Measurements from ENCODE around the gene SPEG. TPM values are rescaled to one million over a fixed set of nuclear protein-coding genes. Genes with fewer than 3 reads are reported as not detected.

Gene SPEG
- total and polyA plus RNA-seq, 2 of the 13 experiments (the other 11 are each of a cell fraction or from before 2014, with no cell fraction given): 0.18 to 0.24 TPM

- TF ChIP-seq ELF3 (CRISPR knock-in tag; IDR thresholded peaks at IDR 0.05) (peak; percentile 63; the same call in 1 of the 2 replicates), GABPB1 (CRISPR knock-in tag; IDR thresholded peaks at IDR 0.05) (peak; percentile 46; the same call in 1 of the 2 replicates), MEIS2 (CRISPR knock-in tag; IDR thresholded peaks at IDR 0.05) (peak; percentile 58; the same call in 1 of the 2 replicates), MTA1 (CRISPR knock-in tag; IDR thresholded peaks at IDR 0.05; ENCODE audit: borderline replicate concordance) (0 out of 2 replicates have a peak, but pooled peaks have one; percentile 32), TGIF2 (CRISPR knock-in tag; IDR thresholded peaks at IDR 0.05) (no peak), RNF2 (conservative IDR thresholded peaks at IDR 0.05; ENCODE audit: low read depth) (peak; percentile 46; the same call in 1 of the 2 replicates), ZNF274 (CRISPR knock-in tag; IDR thresholded peaks at IDR 0.05) (no peak), SMAD1 (CRISPR knock-in tag; IDR thresholded peaks at IDR 0.05; ENCODE audit: borderline replicate concordance, low read depth) (peak; percentile 73; the same call in 1 of the 2 replicates), MATR3 (CRISPR knock-in tag; IDR thresholded peaks at IDR 0.05) (no peak), ZNF704 (CRISPR knock-in tag; IDR thresholded peaks at IDR 0.05; ENCODE audit: borderline replicate concordance) (no peak), POLR2G (IDR thresholded peaks at IDR 0.05; ENCODE audit: low read depth, low read length) (no peak), ZNF615 (CRISPR knock-in tag; IDR thresholded peaks at IDR 0.05; ENCODE audit: borderline replicate concordance) (no peak), ELF1 (CRISPR knock-in tag; IDR thresholded peaks at IDR 0.05) (no peak), ZFP36L2 (CRISPR knock-in tag; IDR thresholded peaks at IDR 0.05) (no peak), ZNF275 (CRISPR knock-in tag; IDR thresholded peaks at IDR 0.05; ENCODE audit: borderline replicate concordance) (no peak), ZBTB14 (CRISPR knock-in tag; IDR thresholded peaks at IDR 0.05) (no peak), ZNF253 (CRISPR knock-in tag; IDR thresholded peaks at IDR 0.05; ENCODE audit: borderline replicate concordance) (no peak), ZFY (CRISPR knock-in tag; IDR thresholded peaks at IDR 0.05) (peak; percentile 19; the same call in 1 of the 2 replicates), CREBL2 (CRISPR knock-in tag; IDR thresholded peaks at IDR 0.05; ENCODE audit: borderline replicate concordance) (no peak), SMAD9 (CRISPR knock-in tag; IDR thresholded peaks at IDR 0.05) (no peak), CEBPB (IDR thresholded peaks at IDR 0.05; ENCODE audit: borderline replicate concordance, low read depth, low read length) (no peak), EED (CRISPR knock-in tag; IDR thresholded peaks at IDR 0.05) (peak; percentile 88), GLMP (CRISPR knock-in tag; IDR thresholded peaks at IDR 0.05; ENCODE audit: borderline replicate concordance) (no peak), ZNF451 (CRISPR knock-in tag; IDR thresholded peaks at IDR 0.05) (no peak), ZNF780A (CRISPR knock-in tag; IDR thresholded peaks at IDR 0.05) (no peak)
These were observed 95.7 kb downstream of the SPEG start (continued) for GRCh38 chr2:219530048-219530963.
